Measurements from ENCODE around the gene RCVRN.

RCVRN gene

GRCh38 chr17:9905078-9905415, at the start of gene RCVRN:
Gene RCVRN (minus strand): TSS chr17:9905271. CDS start chr17:9905180, 91 bp downstream.
- DNase-seq (ENCODE audit: low read depth in 2 of 2) = no peak

- no peak for DNase-seq (ENCODE audit: low read depth in 2 of 2)
These were observed 48.4 kb upstream of the RCVRN start for GRCh38 chr17:9953492-9953891.

- DNase-seq (ENCODE audit: low read depth in 2 of 2) = no peak
These were observed 46.7 kb upstream of the RCVRN start for GRCh38 chr17:9951803-9952202.

- no peak for DNase-seq (ENCODE audit: low read depth in 2 of 2)
These were observed 43.9 kb upstream of the RCVRN start for GRCh38 chr17:9948928-9949327.

- DNase-seq (ENCODE audit: low read depth in 2 of 2) = no peak
These were observed 39.6 kb upstream of the RCVRN start for GRCh38 chr17:9944704-9945103.

GRCh38 chr17:9943343-9943742, 38.3 kb upstream of the RCVRN start:
- DNase-seq (ENCODE audit: low read depth in 2 of 2) = no peak

- no peak for DNase-seq (ENCODE audit: low read depth in 2 of 2)
These were observed 37.8 kb upstream of the RCVRN start for GRCh38 chr17:9942885-9943284.

GRCh38 chr17:9941305-9941704, 36.2 kb upstream of the RCVRN start:
- DNase-seq (ENCODE audit: low read depth in 2 of 2) = no peak

- no peak for DNase-seq (ENCODE audit: low read depth in 2 of 2)
These were observed 35.8 kb upstream of the RCVRN start for GRCh38 chr17:9940841-9941240.

GRCh38 chr17:9938764-9939163, 33.7 kb upstream of the RCVRN start:
- DNase-seq (ENCODE audit: low read depth in 2 of 2) = no peak

GRCh38 chr17:9937901-9938300, 32.8 kb upstream of the RCVRN start:
- no peak for DNase-seq (ENCODE audit: low read depth in 2 of 2)

GRCh38 chr17:9937241-9937761, 32.2 kb upstream of the RCVRN start:
- DNase-seq (ENCODE audit: low read depth in 2 of 2) = no peak

- DNase-seq (ENCODE audit: low read depth in 2 of 2) = no peak
These were observed 31.0 kb upstream of the RCVRN start for GRCh38 chr17:9936095-9936494.

- no peak for DNase-seq (ENCODE audit: low read depth in 2 of 2)
These were observed 30.3 kb upstream of the RCVRN start for GRCh38 chr17:9935408-9935807.

- DNase-seq (ENCODE audit: low read depth in 2 of 2) = no peak
These were observed 29.3 kb upstream of the RCVRN start for GRCh38 chr17:9934331-9934730.

- no peak for DNase-seq (ENCODE audit: low read depth in 2 of 2)
These were observed 27.4 kb upstream of the RCVRN start for GRCh38 chr17:9932491-9932890.

- no peak for DNase-seq (ENCODE audit: low read depth in 2 of 2)
These were observed 26.2 kb upstream of the RCVRN start for GRCh38 chr17:9931144-9931741.

- no peak for DNase-seq (ENCODE audit: low read depth in 2 of 2)
These were observed 24.8 kb upstream of the RCVRN start for GRCh38 chr17:9929871-9930270.

- DNase-seq (ENCODE audit: low read depth in 2 of 2) = no peak
These were observed 23.7 kb upstream of the RCVRN start for GRCh38 chr17:9928601-9929333.

- no peak for DNase-seq (ENCODE audit: low read depth in 2 of 2)
These were observed 21.2 kb upstream of the RCVRN start for GRCh38 chr17:9926150-9926804.

GRCh38 chr17:9925457-9925856, 20.4 kb upstream of the RCVRN start:
- no peak for DNase-seq (ENCODE audit: low read depth in 2 of 2)

- DNase-seq (ENCODE audit: low read depth in 2 of 2) = no peak
These were observed 19.7 kb upstream of the RCVRN start for GRCh38 chr17:9924735-9925191.
